ENCODE data around the gene ST8SIA6. TPM values are rescaled to one million over a fixed set of nuclear protein-coding genes. Genes with fewer than 3 reads are reported as not detected.

ST8SIA6 gene
- total and polyA plus RNA-seq, 2 of the 8 experiments (the other 6 are each of a cell fraction or from before 2014, with no cell fraction given), result 0.70 to 1.1 TPM

GRCh38 chr10:17343118-17343517, 111.3 kb downstream of the ST8SIA6 start (continued):
- TF ChIP-seq CTCF (IDR thresholded peaks at IDR 0.05; ENCODE audit: control extremely low read depth in 1 of 3, insufficient read depth in 1 of 3, low read depth in 1 of 3, low read length in 3 of 3) (no peak), GABPA (IDR thresholded peaks at IDR 0.05; ENCODE audit: borderline replicate concordance, insufficient read depth, low read length) (no peak), NANOG (IDR thresholded peaks at IDR 0.05; ENCODE audit: insufficient read depth, low read depth, low read length, poor library complexity, severe bottlenecking) (no peak), ZNF274 (IDR thresholded peaks at IDR 0.05; ENCODE audit: borderline replicate concordance, extremely low read depth, low read length) (no peak)

Data from H1 (cell line).